Kidney (tissue), 14 donors: Measurements from ENCODE around the gene ARSA. TPM values are rescaled to one million over a fixed set of nuclear protein-coding genes. Genes with fewer than 3 reads are reported as not detected.

Experiments
- DNase-seq, 5 donors: peaks; one replicate each; pipeline ENCODE4 v3.0.0-alpha.2; 2013 to 2020
- FAIRE-seq: peaks from 2 replicates; lab custom pipeline; 2012; peaks lifted over from hg19 to GRCh38; lab: Jason Lieb, UNC
- H3K27ac ChIP-seq, 2 donors: one replicate each; pipeline ENCODE4 v1.7.0; 2013; ENCODE audit warnings: low read depth in 2 of 2, low read length in 2 of 2, inconsistent platforms in 1 of 2
- H3K27me3 ChIP-seq: one replicate; pipeline ENCODE4 v1.7.1; 2013; ENCODE audit warnings: low read length, inconsistent platforms; ENCODE audit not compliant: control insufficient read depth, insufficient read depth
- H3K36me3 ChIP-seq, 3 donors: one replicate each; pipeline versions ENCODE4 v1.7.0 to v1.7.1; 2013; ENCODE audit warnings: low read length in 3 of 3, control low read depth in 1 of 3, inconsistent platforms in 1 of 3; ENCODE audit not compliant: insufficient read depth in 3 of 3, control insufficient read depth in 2 of 3
- H3K4me1 ChIP-seq, 3 donors: one replicate each; pipeline versions ENCODE4 v1.7.0 to v1.7.1; 2013; ENCODE audit warnings: low read length in 3 of 3, inconsistent platforms in 1 of 3, low read depth in 1 of 3; ENCODE audit not compliant: control insufficient read depth in 2 of 3, insufficient read depth in 2 of 3
- H3K4me3 ChIP-seq, 3 donors: one replicate each; pipeline versions ENCODE4 v1.7.0 to v1.8.1; 2013; ENCODE audit warnings: low read length in 3 of 3, control low read depth in 1 of 3, inconsistent platforms in 1 of 3
- H3K9ac ChIP-seq, 3 donors: one replicate each; pipeline versions ENCODE4 v1.7.0 to v1.7.1; 2013; ENCODE audit warnings: low read length in 3 of 3, control low read depth in 1 of 3, inconsistent platforms in 1 of 3
- H3K9me3 ChIP-seq, 3 donors: one replicate each; pipeline versions ENCODE4 v1.7.0 to v1.7.1; 2013; ENCODE audit warnings: low read length in 3 of 3, control low read depth in 1 of 3, inconsistent platforms in 1 of 3; ENCODE audit not compliant: control insufficient read depth in 2 of 3, insufficient read depth in 1 of 3
- CTCF ChIP-seq: IDR thresholded peaks from 3 replicates; pipeline ENCODE4 v1.5.1; 2012; ENCODE audit warnings: mild to moderate bottlenecking, moderate library complexity, borderline replicate concordance; ENCODE audit not compliant: insufficient read depth; ENCODE audit errors: extremely low read depth
- intact Hi-C: fragments of 100-400 bp; cut with DNase I; formaldehyde crosslinking; loops from one replicate; pipeline ENCODE4 v1.11.1; 2022
- polyA plus RNA-seq: library from polyadenylated mRNA; stranded (reverse); fragments of 350-450 nt; fragmentation: Illumina TruSeq; extraction: RNeasy Lipid Tissue Mini Kit (QIAGEN cat#74804); gene quantifications from one replicate; pipeline ENCODE4 v1.2.3, GENCODE V29; 2014; ENCODE audit warnings: low read depth, low replicate concordance; ENCODE audit not compliant: insufficient read depth
- total RNA-seq: library from RNA; stranded (reverse); fragmentation: NEBNext Ultra II Directional; extraction: Animal tissue kit (Norgen Biotek cat#: 25700); gene quantifications from one replicate; pipeline ENCODE4 v1.2.1, GENCODE V29; 2021
- donor health status: control.
- donor health status: control.
- donor health status: control.
- donor health status: control.
- donor health status: control.
- donor health status: DM: yes; HTN: yes; CAD: no.
- donor health status: Normal renal cell carcinoma (clear cell type).

The ARSA gene
- total and polyA plus RNA-seq, 2 donors from 2014 or later, result 52.8 to 53.0 TPM

- no peak overlapping the region for H3K27ac ChIP-seq
- no peak for DNase-seq
- H3K4me3 ChIP-seq, result no peak overlapping the region
- no peaks in the 10 kb centered on the region for H3K36me3 ChIP-seq
- intact Hi-C loops, result no loop called here
- H3K9me3 ChIP-seq, result no peaks in the 10 kb centered on the region
- TF ChIP-seq CTCF, result no peak
- peaks cover 18% of the 10 kb centered on the region for H3K27me3 ChIP-seq
- H3K4me1 ChIP-seq, result peaks cover 0 to 2% (median 0%) of the 10 kb centered on the region in 3 donors
- FAIRE-seq, result no peak
- H3K9ac ChIP-seq, result no peak overlapping the region
Measured at GRCh38 chr22:50602338-50602700, 25.6 kb downstream of the ARSA start.

GRCh38 chr22:50601669-50602337 is 26.1 kb downstream of the ARSA start:
- DNase-seq, result peak in 1 of 5 donors; percentile 48
- H3K4me3 ChIP-seq, result no peak overlapping the region

GRCh38 chr22:50600967-50601668 is 26.8 kb downstream of the ARSA start:
- intact Hi-C loops, result no loop called here
- H3K4me3 ChIP-seq, result no peak overlapping the region
- H3K27ac ChIP-seq, result no peak overlapping the region
- peaks cover 0 to 2% (median 0%) of the 10 kb centered on the region in 3 donors for H3K4me1 ChIP-seq
- peaks cover 18% of the 10 kb centered on the region for H3K27me3 ChIP-seq
- no peak for TF ChIP-seq CTCF
- no peaks in the 10 kb centered on the region for H3K9me3 ChIP-seq
- no peak overlapping the region for H3K9ac ChIP-seq
- peak in 1 of 5 donors; percentile 75 for DNase-seq
- FAIRE-seq, result no peak
- no peaks in the 10 kb centered on the region for H3K36me3 ChIP-seq

More at GRCh38 chr22:50601669-50602337, 26.1 kb downstream of the ARSA start:
- Histone ChIP-seq H3K27me3 (peaks cover 18% of the 10 kb centered on the region), H3K9me3 (no peaks in the 10 kb centered on the region), H3K9ac (no peak overlapping the region), H3K27ac (no peak overlapping the region), H3K36me3 (no peaks in the 10 kb centered on the region), H3K4me1 (peaks cover 0 to 2% (median 0%) of the 10 kb centered on the region in 3 donors)
- intact Hi-C loops, result no loop called here
- no peak for TF ChIP-seq CTCF
- FAIRE-seq, result no peak
